Adipocyte (in vitro differentiated cells): ENCODE results near the gene RNASE8.
A peak's percentile ranks its signal among the peaks of the same experiment; 100 is the strongest.
"Not testable (repeated sequence)": the region's sequence is repeated elsewhere in the genome, so short reads cannot be mapped to it uniquely, and the experiment has no call there.

Experiments
- DNase-seq: peaks from one replicate; pipeline ENCODE4 v3.0.0-alpha.2; 2015; ENCODE audit warnings: low read depth
- H3K27me3 ChIP-seq: replicated peaks from 2 replicates; pipeline ENCODE4 v1.7.0; 2013; ENCODE audit warnings: mild to moderate bottlenecking, low read length, moderate library complexity; ENCODE audit not compliant: control insufficient read depth, insufficient read depth
- H3K36me3 ChIP-seq: 2 replicates; pipeline ENCODE4 v1.7.0; 2013; ENCODE audit warnings: low read length, mild to moderate bottlenecking, moderate library complexity; ENCODE audit not compliant: control insufficient read depth, insufficient read depth, severe bottlenecking
- H3K4me1 ChIP-seq: 2 replicates; pipeline ENCODE4 v1.7.0; 2013; ENCODE audit warnings: mild to moderate bottlenecking, low read length, moderate library complexity; ENCODE audit not compliant: control insufficient read depth, insufficient read depth
- H3K4me3 ChIP-seq: 2 replicates; pipeline ENCODE4 v1.7.0; 2013; ENCODE audit warnings: mild to moderate bottlenecking, low read length, moderate library complexity
- H3K9ac ChIP-seq: 2 replicates; pipeline ENCODE4 v1.7.0; 2013; ENCODE audit warnings: mild to moderate bottlenecking, low read length, moderate library complexity
- H3K9me3 ChIP-seq: 2 replicates; pipeline ENCODE4 v1.7.0; 2013; ENCODE audit warnings: mild to moderate bottlenecking, low read length, moderate library complexity; ENCODE audit not compliant: control insufficient read depth

RNASE8 gene

DNA sequence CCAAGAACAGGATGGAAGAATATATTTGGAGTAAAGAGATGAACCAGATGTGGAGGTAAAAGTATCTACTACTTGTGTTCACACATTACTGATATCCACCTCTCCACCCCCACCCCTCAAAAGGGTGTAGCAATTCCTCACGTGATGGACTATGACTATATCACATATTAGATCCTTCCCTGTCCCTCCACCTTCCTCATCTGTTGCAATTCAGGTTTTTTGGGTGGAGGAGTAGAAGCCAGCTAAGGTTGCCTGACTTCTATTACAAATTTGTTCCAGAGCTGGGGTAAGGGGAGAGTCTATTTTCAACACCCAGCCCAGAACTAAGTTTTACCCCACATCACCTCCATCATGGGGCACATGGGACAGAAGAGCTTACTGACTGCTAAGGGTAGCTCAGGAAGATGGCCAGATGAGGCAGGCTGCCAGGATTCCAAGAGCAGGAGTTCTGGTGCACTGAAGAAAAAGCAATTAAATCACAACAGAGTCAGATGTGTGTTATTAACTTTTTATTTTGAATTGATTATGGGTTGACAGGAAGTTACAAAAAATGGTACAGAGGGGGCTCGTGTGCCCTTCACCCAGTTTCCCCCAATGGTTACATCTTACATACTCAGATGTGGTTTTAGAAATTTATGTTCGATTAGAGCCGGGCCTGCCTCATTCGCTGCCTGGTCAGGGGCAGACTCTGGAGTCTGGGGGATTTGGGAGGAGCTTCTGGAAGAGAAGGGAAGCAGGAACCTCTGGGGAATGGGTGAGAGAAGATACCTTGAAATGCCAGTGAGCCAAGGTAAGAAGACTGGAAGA is 25.1 kb upstream of the RNASE8 start:
- Histone ChIP-seq H3K36me3 (no peaks in the 10 kb centered on the region), H3K27me3 (peaks cover 29% of the 10 kb centered on the region), H3K9me3 (no peaks in the 10 kb centered on the region), H3K4me3 (no peak overlapping the region), H3K4me1 (no peaks in the 10 kb centered on the region), H3K9ac (no peak overlapping the region)
- no peak for DNase-seq

DNA sequence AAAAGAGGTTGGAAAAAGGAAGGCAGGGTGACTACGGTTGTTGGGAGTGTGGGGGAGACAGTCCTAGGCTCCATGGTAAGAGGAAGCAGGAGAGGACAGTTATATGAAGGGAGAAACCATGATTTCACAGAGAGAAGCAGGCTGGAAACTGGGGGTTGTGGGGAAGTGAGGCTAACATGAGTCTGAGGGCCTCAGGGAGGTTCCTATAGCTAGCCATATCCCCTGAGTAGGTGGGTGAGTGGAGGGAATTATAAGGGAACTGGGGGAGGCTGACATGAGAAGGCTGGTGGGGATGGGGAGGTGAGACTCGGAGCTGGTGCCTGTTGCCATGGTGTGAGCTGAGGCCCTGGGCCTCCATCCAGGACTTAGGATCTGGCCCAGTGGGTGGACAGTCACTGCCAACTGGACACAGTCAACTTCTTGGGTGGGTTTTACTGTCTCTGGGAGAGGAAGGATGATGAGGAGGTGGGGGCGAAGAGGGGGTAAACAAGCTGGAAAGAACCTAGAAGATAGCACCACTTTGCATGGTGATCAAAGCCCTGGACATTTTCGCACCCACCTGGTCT is 24.4 kb upstream of the RNASE8 start:
- H3K4me3 ChIP-seq, result no peak overlapping the region
- no peak for DNase-seq
- H3K9me3 ChIP-seq, result no peaks in the 10 kb centered on the region
- no peaks in the 10 kb centered on the region for H3K36me3 ChIP-seq
- peaks cover 29% of the 10 kb centered on the region for H3K27me3 ChIP-seq
- H3K9ac ChIP-seq, result no peak overlapping the region
- no peaks in the 10 kb centered on the region for H3K4me1 ChIP-seq

DNA sequence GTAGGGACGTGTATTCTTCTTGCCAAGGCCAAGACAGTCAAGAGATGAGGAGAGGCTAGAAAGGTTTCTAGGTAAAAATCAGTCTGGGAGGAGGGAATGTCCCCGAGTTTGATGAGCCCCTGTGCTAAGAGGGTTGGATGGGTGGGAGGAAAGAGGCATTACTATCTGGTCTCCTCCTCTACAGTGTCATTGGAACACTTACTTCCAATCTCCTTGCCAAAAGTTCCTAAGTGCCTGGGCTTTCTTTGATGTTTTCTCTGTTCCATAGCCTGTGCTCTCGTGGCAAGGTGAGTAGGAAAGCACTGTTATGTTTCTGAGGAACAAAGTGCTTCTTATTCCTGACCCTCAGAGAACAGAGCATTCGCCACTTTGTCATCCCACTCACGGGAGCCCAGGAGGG is 22.9 kb upstream of the RNASE8 start, which contains the start of gene RNASE13:
Gene RNASE13, minus strand, starts transcription at position 101 of the 400 bp plus-strand sequence. CDS start 519 bp downstream, outside the sequence.
- Histone ChIP-seq H3K4me3 (no peak within 1 kb of the TSS), H3K9me3 (no peaks in the 10 kb centered on the region), H3K36me3 (no peaks in the 10 kb centered on the region), H3K4me1 (peaks cover 14% of the 10 kb centered on the region), H3K27me3 (peaks cover 28% of the 10 kb centered on the region), H3K9ac (no peak within 1 kb of the TSS)
- no peak for DNase-seq

GRCh38 chr14:21036751-21037150 is 20.9 kb upstream of the RNASE8 start:
- no peaks in the 10 kb centered on the region for H3K36me3 ChIP-seq
- DNase-seq, result no peak
- no peak overlapping the region for H3K4me3 ChIP-seq
- H3K9ac ChIP-seq, result no peak overlapping the region
- peaks cover 25% of the 10 kb centered on the region for H3K4me1 ChIP-seq
- H3K9me3 ChIP-seq, result no peaks in the 10 kb centered on the region
- H3K27me3 ChIP-seq, result peaks cover 23% of the 10 kb centered on the region

- DNase-seq, result no peak
- Histone ChIP-seq H3K9ac (no peak overlapping the region), H3K4me1 (peaks cover 26% of the 10 kb centered on the region), H3K27me3 (peaks cover 19% of the 10 kb centered on the region), H3K9me3 (no peaks in the 10 kb centered on the region), H3K4me3 (no peak overlapping the region), H3K36me3 (no peaks in the 10 kb centered on the region)
Observed at GRCh38 chr14:21037156-21037555, 20.5 kb upstream of the RNASE8 start.

GRCh38 chr14:21038441-21039422 is 18.9 kb upstream of the RNASE8 start:
- Histone ChIP-seq H3K9me3 (no peaks in the 10 kb centered on the region), H3K27me3 (peaks cover 10% of the 10 kb centered on the region), H3K4me3 (no peak overlapping the region), H3K4me1 (peaks cover 39% of the 10 kb centered on the region), H3K9ac (peak overlapping the region; percentile 50), H3K36me3 (no peaks in the 10 kb centered on the region)
- DNase-seq, result no peak

DNA sequence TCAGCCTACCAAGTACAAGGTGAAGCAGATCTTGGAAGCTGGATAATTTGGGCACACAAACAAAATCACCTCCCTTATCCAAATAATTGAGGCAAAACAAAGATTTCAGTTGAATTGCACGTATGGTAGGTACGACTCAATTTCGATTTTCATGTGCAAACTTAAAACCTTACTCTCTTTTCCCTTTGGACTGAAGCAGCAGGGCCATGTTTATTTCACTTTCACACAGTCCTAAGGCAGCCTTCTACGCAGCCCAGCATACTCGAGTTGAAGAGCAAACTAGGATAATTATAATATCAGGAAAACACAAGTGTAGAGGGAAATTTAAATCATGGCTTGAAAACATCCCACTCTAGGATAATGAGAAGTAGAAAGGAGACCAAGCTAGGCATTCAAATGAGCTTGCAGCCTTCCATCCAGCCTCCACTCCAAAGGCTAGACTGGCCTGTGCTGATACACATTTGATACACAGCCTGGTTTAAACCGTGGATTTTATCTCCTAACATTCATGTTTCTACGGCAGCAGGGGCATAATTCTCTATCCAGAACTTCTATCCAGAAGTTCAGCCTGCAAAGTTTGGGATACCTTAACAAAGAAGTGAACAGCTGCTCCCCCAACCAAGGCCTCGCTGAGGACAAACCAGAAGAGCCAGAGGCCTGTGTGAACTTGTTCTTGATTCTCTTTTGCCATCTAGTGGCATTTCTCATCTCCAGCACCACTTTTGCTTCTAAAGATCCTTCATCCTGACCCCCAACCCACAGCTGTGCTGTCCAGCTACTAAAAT is 17.8 kb upstream of the RNASE8 start:
- H3K9me3 ChIP-seq, result no peaks in the 10 kb centered on the region
- peak; percentile 88 for DNase-seq
- peaks cover 48% of the 10 kb centered on the region for H3K4me1 ChIP-seq

DNA sequence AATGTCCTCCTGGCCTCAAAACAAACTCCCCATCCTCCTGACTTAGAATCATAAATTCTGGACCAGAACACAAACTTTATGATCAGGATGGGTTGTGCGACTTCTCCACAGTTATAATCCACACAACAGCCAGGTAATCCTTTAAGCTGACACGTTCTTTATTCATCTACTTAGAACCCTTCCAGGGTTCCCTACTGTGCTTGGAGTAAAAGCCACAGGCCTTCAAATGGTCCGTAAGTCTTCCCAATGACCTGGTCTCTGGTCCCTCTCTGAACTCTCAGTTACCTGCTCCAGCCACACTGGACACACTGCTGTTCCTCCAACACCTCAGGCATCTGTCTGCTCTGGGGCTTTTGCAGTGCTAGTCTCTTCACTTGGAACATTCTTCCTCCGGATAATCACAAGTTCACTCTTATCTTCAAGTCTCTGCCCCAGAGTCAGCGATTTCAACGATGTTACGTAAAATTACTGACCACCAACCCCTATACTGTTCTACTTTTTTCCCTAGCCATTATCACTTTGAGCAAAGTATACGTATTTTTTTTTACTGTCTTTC is 17.2 kb upstream of the RNASE8 start:
- DNase-seq, result no peak
- no peak overlapping the region for H3K4me3 ChIP-seq

More for the DNA sequence above, 17.8 kb upstream of the RNASE8 start:
- no peak overlapping the region for H3K4me3 ChIP-seq
- H3K9ac ChIP-seq, result peak overlapping the region; percentile 50
- H3K36me3 ChIP-seq, result no peaks in the 10 kb centered on the region
- no peaks in the 10 kb centered on the region for H3K27me3 ChIP-seq

GRCh38 chr14:21040941-21041340 is 16.7 kb upstream of the RNASE8 start:
- H3K9me3 ChIP-seq, H3K27me3 ChIP-seq, H3K4me3 ChIP-seq, H3K9ac ChIP-seq, H3K36me3 ChIP-seq: not testable (repeated sequence)
- DNase-seq, result peak; percentile 25
- peaks cover 50% of the 10 kb centered on the region for H3K4me1 ChIP-seq

More for the DNA sequence above, 17.2 kb upstream of the RNASE8 start:
- peaks cover 50% of the 10 kb centered on the region for H3K4me1 ChIP-seq
- H3K9me3 ChIP-seq, result no peaks in the 10 kb centered on the region
- peak overlapping the region; percentile 50 for H3K9ac ChIP-seq
- no peaks in the 10 kb centered on the region for H3K36me3 ChIP-seq
- no peaks in the 10 kb centered on the region for H3K27me3 ChIP-seq

DNA sequence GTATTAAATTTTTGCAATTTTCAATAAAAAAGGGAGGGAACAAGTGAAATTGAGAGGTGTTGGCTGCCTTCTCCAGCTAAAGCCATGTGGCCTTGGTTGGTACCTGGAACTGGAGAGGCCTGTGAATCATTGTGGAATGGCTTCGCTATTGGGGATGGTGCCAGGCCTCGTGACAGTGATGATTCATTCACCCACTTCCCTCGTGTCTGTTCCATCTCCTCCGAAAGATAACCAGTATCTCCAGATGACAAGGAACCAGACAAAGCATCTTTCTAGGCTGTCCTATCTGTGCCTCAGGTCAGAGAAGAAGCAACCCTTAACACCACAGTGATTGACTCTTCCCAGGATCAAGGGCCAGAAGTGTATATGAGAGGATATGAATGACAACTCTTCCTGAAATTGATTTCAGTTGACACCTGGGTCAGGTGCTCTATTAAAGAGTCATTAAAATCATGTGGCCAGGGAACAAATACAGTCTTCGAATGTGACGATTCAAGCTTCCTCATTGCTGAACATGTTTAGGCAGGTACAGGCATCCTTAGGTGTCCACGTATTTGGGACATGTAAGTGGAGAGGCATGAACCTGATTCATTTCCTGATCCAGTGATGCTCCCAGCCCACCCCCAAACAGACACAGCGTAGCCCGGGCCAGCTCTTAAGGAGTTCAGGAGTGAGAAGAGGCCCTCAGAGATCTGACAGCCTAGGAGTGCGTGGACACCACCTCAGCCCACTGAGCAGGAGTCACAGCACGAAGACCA is 15.8 kb upstream of the RNASE8 start, which contains the start of gene RNASE7:
Gene RNASE7, plus strand, starts transcription at position 687 of the 758 bp plus-strand sequence. CDS start 631 bp downstream, outside the sequence.
- Histone ChIP-seq H3K4me3 (no peak within 1 kb of the TSS), H3K4me1 (peaks cover 50% of the 10 kb centered on the region), H3K36me3 (no peaks in the 10 kb centered on the region), H3K9me3 (no peaks in the 10 kb centered on the region), H3K27me3 (no peaks in the 10 kb centered on the region), H3K9ac (no peak within 1 kb of the TSS)
- DNase-seq, result peak; percentile 21
